ENCODE results near the gene IQSEC1.

- TF ChIP-seq CTCF (IDR thresholded peaks at IDR 0.05 in 2 of 3, conservative IDR thresholded peaks at IDR 0.05 in 1 of 3; ENCODE audit: insufficient read depth in 2 of 3, low read depth in 1 of 3, low read length in 3 of 3), result no peak
- TF ChIP-seq POLR2AphosphoS5 (IDR thresholded peaks at IDR 0.05; ENCODE audit: control insufficient read depth, insufficient read depth, low read depth, low read length), result no peak
- no peak for TF ChIP-seq KLF16 (IDR thresholded peaks at IDR 0.05)
Observed at GRCh38 chr3:12892840-12893189, 180.4 kb downstream of the IQSEC1 start.
